GM18870 (cell line): Measurements from ENCODE around the gene RBCK1.
"Not testable (repeated sequence)": the region's sequence is repeated elsewhere in the genome, so short reads cannot be mapped to it uniquely, and the experiment has no call there.

ENCODE experiments used
- ATAC-seq: cut with Tn5 transposase; IDR thresholded peaks from one replicate; pipeline ENCODE4 v1.9.1; 2021; ENCODE audit warnings: moderate library complexity; ENCODE audit not compliant: unreplicated experiment

Gene RBCK1

GRCh38 chr20:434661-435419, 26.7 kb downstream of the RBCK1 start:
- ATAC-seq: no peak

GRCh38 chr20:435558-435957, 27.5 kb downstream of the RBCK1 start:
- ATAC-seq: no peak

GRCh38 chr20:436476-436875, 28.4 kb downstream of the RBCK1 start:
- ATAC-seq: no peak

- ATAC-seq: no peak
These were observed 29.8 kb downstream of the RBCK1 start for GRCh38 chr20:437787-438486.

GRCh38 chr20:438571-439469, 30.7 kb downstream of the RBCK1 start:
- no peak for ATAC-seq

GRCh38 chr20:440148-440547, 32.0 kb downstream of the RBCK1 start:
- no peak for ATAC-seq

GRCh38 chr20:440636-441035, 32.5 kb downstream of the RBCK1 start:
- ATAC-seq: no peak

GRCh38 chr20:443223-443775, 35.2 kb downstream of the RBCK1 start:
- no peak for ATAC-seq

GRCh38 chr20:444117-444516, 36.0 kb downstream of the RBCK1 start:
- no peak for ATAC-seq

GRCh38 chr20:444862-445426, 36.8 kb downstream of the RBCK1 start:
- ATAC-seq: no peak

GRCh38 chr20:445514-446336, 37.6 kb downstream of the RBCK1 start:
- ATAC-seq: no peak

GRCh38 chr20:452021-452420, 43.9 kb downstream of the RBCK1 start:
- not testable (repeated sequence) for ATAC-seq

GRCh38 chr20:454951-455350, 46.9 kb downstream of the RBCK1 start:
- no peak for ATAC-seq

- no peak for ATAC-seq
These were observed 50.7 kb downstream of the RBCK1 start for GRCh38 chr20:458776-459175.

GRCh38 chr20:460180-460579, 52.1 kb downstream of the RBCK1 start:
- ATAC-seq: no peak

GRCh38 chr20:460707-461106, 52.6 kb downstream of the RBCK1 start:
- ATAC-seq: no peak

- peak; percentile 24 for ATAC-seq
These were observed 53.4 kb downstream of the RBCK1 start for GRCh38 chr20:461254-462198.

- peak; percentile 69 for ATAC-seq
These were observed 54.3 kb downstream of the RBCK1 start, which contains the start of gene TBC1D20 for GRCh38 chr20:462199-462991. Gene TBC1D20 (minus strand): TSS chr20:462533. CDS start chr20:462405, 128 bp downstream.
